GM18502 (cell line): ENCODE data around the gene TMEM184A.
"Not testable (repeated sequence)": the region's sequence is repeated elsewhere in the genome, so short reads cannot be mapped to it uniquely, and the experiment has no call there.

Source experiments
- ATAC-seq: cut with Tn5 transposase; IDR thresholded peaks from one replicate; pipeline ENCODE4 v1.9.1; 2021; ENCODE audit warnings: mild to moderate bottlenecking; ENCODE audit not compliant: unreplicated experiment, poor library complexity

Gene TMEM184A

DNA sequence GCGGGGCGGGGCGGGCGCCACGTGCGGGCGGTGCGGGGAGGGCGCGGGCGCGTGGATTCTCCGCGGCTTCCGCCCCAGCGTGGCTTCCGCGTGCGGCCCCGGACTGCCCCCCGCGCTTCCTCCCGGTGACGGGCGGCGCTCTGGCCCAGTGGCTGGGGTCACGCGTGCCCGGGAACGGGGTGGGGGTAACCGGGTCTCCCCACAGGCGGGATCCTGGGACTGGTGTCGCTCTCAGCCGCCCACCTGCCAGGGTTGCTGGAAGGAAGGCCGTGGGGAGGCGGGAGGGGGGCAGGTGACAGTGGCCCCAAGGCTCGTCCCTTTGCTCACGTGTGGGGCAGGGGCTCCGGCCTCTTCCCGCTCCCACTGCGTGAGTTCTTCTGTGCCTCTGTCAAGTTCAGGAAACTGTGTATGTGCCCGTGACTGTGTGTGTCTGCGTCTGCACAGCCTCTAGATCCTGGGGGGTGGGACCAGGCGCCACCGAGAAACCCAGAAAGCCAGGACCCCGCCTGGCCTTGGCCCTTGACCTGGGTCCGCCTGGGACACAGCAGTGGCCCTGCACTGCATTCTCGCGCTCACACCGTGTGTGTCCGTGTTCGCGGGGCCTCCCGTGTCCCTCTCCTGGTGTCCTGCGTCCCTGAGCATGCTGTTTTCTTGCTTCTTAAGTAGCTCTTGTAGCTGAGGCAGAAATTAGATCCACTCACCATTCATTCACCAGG, 24.6 kb downstream of the TMEM184A start:
- ATAC-seq = peak; percentile 19

DNA sequence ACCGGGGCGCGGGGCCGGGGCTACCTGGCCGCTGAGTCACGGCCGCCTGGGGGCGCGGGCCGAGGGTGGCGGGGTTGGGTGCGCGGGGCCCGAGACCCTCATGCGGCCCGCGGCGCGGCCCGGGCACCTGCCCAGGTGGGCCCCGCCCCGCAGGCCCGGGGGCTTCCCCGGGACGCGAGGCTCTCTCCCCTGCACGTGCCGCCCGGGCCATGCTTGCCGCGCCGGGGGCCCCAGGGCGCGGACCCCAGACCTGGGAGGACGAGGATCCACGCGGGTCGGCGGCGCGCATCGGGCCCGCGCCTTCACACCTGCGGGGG, 25.1 kb downstream of the TMEM184A start:
- ATAC-seq = peak; percentile 22

DNA sequence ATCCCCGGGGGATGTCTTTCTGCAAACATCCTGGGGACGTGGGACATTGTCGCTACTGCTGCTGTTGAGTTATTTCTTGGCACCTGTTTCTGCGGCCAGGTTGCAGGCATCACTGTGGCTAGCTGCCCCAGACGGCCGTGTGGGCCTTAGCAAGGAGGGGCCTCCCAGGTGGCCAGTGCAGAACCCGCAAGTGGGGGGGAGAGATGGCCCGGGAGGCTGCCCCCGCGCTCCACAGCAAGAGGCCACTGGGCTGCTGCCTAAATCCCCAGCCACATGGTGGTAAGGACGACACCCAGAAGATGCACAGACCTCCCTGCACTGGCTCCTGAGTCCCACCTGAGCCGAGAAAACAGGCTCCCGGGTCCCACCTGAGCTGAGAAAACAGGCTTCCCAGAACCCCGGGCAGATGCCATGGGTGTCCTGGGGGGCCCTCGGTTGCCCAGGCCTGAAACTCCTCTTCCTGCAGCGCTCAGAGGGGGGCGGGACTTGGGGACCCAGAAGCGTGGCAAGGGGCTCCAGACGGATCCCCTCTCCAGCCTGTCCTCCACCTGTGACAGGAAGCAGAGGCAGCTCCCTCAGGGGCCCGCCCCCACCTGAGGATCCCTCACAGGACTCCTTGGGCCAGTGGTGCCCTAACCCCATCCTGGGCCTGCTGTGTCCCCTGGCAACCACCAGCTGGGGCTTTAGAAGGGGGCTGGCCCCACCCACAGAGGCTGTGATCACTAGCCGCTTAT, 26.5 kb downstream of the TMEM184A start:
- ATAC-seq = no peak

DNA sequence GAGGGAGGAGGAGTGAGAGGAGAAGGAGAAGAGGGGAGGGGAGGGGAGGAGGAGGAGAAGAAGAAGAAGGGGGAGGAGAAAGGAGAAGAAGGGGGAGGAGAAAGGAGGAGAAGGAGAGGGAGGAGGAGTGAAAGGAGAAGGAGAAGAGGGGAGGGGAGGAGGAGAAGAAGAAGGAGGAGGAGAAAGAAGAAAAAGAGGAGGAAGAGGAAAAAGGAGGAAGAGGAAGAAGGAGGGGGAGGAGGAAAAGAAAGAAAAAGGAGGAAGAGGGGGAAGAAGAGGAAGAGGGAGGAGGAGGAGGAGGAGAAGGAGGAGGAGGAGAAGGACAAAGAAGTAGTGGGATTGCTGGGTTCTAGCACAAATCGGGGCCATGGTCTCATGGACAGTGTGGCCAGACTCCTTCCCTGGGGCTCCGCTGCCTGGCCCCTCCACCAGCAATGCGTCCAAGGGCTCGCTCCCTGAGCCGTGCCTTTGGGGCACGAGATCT, 29.7 kb downstream of the TMEM184A start:
- ATAC-seq = no peak

DNA sequence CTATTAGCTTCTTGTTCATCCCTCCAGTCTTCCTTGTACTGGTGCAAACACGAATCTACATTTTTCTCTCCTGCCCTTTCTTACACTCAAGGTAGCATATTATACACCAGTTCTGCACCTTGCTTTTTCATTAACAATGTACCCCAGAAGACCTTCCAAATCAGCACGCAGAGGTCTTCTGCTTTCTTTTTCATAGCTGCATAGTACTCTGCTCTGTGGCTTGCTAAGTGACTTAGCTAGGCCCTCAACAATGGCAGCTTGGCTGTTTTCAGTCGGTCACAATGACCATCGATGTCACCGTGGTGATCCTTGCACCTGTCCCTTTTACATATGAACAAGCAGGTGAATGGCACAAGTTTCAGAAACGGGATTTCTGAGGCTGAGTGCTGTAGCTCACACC, 30.6 kb downstream of the TMEM184A start:
- no peak for ATAC-seq

DNA sequence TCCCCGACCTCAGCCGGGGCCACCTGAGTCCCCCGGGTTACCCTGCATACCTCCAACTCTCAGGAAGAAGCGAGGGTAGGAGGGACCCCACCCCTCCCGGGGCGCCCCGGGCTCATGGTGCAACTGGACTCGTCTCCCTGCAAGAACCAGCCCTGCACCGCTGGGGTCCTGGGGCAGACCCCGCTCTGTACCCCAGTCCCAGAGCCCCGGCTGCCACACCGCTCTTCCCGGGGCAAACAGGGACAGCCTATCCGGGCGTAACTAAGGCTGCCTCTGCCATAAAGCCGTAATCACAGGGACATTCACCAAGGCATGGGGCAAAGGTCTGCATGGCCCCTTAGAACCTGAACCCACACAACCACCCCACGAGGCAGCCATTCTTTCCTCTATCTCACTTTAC, 32.2 kb downstream of the TMEM184A start:
- ATAC-seq = no peak

DNA sequence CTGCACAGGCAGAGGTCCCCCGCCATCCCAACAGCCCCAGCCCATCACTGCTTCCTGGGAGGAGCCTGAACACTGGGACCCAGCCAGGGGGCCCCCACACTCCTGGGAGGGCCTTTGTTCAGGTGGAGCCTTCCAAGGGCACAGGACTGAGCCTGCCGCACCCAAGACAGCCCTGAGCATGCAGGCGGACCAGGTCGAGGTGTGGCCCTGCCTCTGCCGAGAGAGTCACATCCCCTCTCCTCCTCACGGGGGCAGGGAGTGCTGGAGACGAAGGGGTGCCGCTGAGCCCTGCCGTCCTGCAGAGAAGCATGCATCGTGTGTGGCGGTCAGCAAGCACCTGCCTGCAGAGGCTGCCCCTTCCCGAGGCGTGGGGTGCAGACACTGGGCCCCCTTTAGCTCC, 32.8 kb downstream of the TMEM184A start:
- ATAC-seq = no peak

DNA sequence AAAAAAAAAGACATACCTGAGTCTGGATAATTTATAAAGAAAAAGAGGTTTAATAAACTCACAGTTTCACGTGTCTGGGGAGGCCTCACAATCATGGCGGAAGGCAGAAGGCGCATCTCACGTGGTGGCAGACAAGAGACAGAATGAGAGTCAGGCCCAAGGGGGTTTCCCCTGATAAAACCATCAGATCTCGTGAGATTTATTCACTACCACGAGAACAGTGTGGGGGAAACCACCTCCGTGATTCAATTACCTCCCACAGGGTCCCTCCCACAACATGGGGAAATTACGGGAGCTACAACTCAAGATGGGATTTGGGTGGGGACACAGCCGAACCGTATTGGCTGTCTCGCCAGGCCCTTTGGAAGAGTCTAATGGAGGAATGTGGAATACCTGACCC, 34.5 kb downstream of the TMEM184A start:
- ATAC-seq = no peak

DNA sequence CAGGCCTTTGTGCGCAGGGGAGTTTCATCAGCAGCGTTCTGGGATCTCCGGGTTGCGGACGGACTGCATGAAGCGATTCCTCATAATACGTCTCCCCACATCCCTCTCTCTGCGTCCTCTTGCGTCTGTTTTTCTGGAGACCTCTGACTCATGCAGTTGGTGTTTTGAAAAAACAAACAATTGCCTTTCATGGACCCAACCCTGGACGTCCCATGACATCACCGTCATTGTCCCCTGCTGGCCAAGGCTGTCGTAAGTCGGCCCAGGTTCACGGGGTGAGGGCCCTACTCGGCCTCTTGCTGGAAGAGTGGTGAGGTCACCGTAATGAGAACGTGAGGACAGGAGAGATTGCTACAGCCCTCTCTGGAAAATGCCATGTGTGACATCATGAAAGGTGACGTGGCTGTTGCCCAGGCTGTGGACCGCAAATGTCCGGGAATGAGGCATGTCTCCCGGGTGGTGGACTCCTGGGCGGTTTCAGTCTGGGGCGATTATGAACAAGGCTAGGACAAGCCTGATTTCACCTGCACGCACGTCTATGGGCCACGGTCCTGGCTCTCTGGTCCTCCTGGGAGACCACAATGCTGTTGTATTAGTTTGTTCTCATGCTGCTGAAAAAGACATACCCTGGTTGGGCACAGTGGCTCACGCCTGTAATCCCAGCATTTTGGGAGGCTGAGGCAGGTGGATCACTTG, 35.3 kb downstream of the TMEM184A start:
- no peak for ATAC-seq

DNA sequence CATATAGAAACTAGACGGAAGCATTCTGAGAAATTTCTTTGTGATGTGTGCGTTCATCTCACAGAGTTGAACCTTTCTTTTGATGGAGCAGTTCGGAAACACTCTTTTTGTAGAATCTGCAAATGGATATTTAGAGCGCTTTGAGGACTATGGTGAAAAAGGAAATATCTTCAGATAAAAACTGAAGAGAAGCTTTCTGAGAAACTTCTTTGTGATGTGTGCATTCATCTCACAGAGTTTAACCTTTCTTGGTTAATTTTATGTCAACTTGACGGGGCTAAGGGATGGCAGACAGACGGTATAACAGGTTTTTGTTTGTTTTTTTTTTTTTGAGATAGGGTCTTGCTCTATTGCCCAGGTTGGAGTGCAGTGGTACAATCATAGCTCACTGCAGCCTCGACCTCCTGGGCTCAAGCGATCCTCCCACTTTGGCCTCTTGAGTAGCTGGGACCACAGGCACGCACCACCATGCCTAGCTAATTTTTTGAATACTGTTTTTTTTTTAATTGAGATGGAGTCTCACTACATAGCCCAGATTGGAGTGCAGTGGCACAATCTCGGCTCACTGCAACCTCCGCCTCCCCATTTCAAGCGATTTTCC, 36.6 kb downstream of the TMEM184A start:
- not testable (repeated sequence) for ATAC-seq

DNA sequence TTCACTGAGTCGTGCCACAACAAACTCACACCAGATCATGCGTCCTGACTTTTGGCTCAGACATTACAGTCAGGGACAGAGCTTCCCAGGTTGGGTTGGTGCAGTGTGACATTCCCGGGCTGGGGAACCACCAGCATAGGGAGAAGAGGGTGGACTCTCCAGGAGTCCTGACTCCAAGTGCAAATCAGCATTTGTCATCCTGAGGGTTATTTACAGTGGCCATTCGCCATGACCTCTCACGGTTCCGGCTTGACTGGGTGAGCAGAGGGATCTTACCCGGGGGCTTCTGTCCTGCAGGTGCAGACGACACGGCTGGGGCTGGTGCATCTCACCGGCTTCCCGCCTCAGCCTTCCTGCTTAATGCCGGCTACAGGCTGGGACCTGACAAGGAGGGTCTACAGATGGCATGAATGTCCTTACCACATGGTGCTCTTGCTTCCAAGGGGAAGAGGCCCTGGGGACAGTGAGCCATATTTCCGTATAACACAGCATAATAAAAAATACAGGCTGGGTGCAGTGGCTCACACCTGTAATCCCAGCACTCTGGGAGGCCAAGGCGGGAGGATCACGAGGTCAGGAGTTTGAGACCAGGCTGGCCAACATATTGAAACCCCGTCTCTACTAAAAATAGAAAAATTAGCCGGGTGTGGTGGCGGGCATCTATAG, 39.3 kb downstream of the TMEM184A start:
- ATAC-seq = no peak

DNA sequence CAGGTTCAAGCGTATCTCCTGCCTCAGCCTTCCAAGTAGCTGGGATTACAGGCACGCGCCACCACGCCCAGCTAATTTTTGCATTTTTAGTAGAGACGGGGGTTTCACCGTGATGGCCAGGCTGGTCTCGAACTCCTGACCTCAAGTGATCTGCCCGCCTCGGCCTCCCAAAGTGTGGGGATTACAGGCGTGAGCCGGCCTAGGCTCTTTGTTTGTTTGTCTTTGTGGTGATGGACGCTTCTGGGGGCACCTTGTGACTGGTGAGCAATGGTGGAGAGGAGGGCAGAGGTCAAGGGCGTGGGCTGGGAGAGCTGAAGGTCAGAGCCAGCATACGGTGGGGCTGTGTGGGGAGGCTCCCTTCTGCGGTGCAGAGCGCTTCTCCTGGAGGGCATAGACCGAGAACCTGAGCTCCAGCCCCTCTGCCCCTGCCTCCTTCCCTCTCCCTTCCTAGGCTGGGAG, 40.5 kb downstream of the TMEM184A start:
- ATAC-seq = not testable (repeated sequence)

DNA sequence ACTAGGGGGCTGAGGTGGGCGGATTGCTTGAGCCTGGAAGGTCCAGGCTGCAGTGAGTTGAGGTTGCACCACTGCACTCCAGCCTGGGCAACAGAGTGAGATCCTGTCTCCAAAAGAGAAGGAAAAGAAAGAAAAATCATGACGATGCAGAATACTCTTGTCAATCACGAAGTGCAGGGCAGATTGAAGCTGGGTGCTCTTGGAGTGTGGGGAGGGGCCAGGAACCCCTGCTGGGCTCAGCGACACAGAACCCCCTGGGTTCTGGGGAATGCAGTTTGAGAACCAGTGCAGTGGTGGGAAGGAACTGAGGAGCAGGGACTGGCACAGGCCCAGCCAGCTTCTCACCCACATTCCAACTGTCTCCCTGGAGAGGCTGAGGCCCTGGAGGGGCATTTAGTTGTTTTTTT, 41.0 kb downstream of the TMEM184A start:
- ATAC-seq = no peak

DNA sequence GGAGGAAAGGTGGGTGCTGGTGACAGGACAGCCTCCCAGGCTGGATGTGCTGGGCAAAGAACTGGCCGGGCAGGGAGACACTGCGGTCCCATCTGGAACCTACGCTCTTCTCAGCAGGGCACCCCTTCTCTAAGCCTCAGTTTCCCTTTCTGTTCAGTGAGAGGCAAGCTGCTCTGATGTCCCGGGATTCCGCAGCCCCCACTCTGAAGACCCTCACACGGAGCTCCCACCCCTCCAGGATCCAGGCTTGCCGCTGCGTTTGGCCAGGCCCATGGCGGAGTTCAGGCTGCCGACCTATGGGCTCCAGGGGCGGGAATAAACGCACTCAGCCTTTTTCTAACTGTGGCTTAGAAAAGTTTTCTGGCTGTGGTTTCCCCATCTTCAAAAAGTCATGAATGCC, 41.6 kb downstream of the TMEM184A start:
- no peak for ATAC-seq

DNA sequence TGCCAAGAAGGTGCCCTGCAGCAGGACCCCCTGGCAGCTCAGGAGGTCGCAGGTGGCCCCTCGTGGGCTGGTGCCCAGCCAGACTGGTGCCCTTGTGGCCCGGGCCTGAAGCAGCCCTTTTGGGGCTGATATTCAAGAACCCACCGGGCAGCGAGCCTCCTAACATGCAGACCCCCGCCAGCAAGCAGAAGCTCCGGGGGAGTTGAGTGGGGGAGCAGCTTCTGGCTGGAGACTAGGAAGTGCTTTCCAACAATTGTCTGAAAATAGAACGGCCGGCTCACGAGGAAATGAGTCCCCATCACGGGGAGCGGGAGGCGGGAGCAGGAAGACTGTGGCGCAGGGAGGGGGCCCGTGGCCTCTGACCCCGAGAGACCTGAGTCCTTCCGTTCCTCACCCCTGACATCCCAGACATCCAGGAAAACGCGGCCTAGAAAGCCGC, 42.3 kb downstream of the TMEM184A start:
- no peak for ATAC-seq

DNA sequence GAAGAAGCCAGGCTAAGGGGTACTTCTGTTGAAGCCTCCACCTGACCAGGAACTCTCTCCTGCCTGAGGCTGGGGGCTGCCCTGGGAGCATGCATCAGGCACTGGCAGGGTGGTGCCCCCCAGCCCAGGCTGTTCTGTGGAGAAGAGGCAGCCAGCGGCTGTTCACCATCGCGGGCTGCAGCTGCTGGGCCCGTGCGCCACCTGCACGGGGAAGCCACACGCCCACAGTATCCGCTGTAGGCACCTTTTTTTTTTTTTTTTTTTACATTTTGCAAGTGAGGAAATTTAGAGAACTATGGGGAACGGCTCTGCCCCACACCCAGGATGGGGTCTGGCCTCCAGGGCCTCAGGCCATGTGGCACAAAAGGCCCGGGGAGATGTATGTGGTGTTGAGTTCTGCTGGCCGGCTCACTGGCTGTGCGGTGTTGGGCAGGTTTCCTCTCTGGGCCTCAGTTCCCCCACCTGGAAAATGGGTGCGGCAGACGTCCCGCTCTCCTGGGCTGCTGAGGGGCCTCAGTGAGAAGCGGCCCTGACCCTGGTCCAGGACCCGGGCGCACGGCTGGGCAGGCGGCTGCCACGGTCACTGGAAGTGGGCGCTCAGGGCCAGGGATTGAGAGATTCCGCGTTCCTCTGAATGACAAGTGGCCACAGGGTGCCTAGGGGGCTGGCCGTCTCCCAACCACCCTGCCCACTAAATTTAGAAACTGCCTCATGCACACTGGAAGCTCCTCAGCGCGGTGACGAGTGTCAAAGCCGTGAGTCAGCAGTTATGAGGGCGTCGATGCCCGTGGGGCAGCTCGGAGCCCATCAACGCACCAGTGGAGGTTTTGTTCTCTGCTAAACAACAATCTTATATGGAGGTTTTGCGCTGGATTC, 43.0 kb downstream of the TMEM184A start:
- no peak for ATAC-seq

DNA sequence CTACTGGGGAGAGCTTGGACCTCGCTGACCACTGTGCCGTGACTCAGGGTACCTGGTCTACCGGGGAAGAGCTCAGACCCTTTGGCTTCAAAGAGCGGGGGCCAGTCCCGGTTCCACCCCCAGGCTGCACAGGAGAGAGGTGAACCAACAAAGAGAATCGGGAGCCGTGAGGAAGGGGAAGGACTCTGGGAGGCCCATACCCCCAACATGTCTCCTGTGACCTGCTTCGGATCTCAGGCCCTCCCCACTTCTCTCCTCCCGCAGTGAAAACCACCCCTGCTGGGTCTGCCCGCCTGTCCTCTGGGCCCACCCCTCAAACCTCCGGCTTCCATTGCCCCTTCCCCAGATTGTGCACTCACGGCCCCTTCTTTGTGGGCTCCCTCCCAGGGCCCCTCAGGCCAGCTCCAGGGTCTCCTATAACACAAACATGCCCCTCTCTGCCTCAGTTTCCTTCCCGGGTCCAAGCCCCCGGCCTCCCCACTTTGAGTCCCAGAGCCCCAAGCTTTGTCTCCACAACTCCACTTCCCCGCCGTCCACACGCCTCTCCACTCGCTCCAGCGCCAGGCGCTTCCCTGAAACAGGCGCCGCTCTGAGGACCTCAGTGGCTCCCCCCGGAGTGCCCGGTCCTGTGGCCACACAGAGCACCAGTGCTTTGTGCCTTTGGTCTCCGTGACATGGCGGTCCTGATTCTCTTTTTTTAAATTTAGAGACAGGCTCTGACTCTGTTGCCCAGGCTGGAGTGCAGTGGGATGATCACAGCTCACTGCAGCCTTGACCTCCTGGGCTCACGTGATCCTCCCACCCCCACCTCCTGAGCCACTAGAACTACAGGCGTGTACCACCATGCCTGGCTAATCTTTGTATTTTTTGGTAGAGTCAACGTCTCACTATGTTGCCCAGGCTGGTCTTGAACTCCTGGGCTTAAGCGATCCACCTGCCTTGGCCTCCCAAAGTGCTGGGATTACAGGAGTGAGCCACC, 44.3 kb downstream of the TMEM184A start:
- no peak for ATAC-seq

DNA sequence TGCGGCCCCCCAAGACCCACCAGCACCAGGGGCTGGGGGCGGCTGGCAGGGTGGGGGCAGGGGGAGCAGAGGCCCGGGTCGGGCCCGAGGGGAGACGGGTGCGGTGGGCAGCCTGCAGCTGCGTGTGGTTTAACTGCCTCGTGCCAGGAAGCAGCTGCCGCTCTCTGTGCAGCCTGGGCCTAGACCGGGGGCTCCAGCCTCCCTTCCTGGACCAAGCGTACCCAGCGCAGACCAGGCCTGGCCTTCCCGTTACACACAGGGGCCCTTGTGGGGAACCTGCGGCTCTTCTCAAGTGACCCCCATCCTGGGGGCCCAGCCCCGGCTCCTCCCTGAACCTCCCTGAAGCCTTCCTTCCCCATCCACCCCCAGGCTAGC, 45.2 kb downstream of the TMEM184A start:
- ATAC-seq = no peak
